LNCAP (cell line): Measurements from ENCODE around the gene NDST4.

Experiments
- CTCF ChIP-seq: fragments of 450-650 bp; IDR thresholded peaks from 2 replicates; pipeline ENCODE4 v1.5.1; 2017; ENCODE audit warnings: mild to moderate bottlenecking

NDST4 gene

GRCh38 chr4:114924311-114924710, 189.1 kb downstream of the NDST4 start:
- TF ChIP-seq CTCF = no peak

DNA sequence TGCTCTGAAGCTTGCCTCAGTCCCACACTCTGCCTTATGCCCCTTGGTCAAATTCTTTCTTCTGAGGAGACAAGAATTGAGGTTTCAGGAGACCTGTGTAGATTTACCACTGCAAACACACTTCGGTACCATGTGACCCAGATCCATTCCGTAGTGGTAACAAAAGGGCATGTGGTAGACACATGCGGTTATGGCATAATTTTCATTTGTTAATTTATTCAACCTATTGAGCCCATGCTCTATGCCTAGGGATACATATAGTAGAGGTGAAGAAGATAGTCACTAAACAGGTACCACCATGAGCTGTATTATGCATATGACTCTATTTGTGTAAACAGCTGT, 190.9 kb downstream of the NDST4 start:
- no peak for TF ChIP-seq CTCF

GRCh38 chr4:114921790-114922591, 191.4 kb downstream of the NDST4 start:
- TF ChIP-seq CTCF = no peak

DNA sequence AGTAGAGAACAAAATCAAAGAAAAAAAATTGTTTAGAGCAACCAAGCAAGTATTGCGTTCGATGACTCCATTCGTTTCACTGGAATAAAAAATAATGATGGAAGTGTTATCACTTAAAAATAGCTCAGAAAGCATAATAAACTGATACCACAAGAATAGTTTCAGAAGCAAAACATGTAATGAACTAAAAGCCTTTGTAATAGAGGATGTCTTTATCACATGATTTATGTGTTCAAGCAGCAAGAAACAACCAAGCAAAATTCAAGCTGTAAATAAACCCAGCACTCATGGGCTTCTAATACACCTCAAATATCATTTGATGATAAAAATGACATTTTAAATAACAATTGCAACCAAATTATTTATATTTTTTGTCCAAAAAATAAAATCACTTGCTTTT, 192.2 kb downstream of the NDST4 start:
- TF ChIP-seq CTCF = no peak

- TF ChIP-seq CTCF = no peak
Measured at GRCh38 chr4:114911111-114911510, 202.3 kb downstream of the NDST4 start.

GRCh38 chr4:114907568-114907967, 205.9 kb downstream of the NDST4 start:
- no peak for TF ChIP-seq CTCF

DNA sequence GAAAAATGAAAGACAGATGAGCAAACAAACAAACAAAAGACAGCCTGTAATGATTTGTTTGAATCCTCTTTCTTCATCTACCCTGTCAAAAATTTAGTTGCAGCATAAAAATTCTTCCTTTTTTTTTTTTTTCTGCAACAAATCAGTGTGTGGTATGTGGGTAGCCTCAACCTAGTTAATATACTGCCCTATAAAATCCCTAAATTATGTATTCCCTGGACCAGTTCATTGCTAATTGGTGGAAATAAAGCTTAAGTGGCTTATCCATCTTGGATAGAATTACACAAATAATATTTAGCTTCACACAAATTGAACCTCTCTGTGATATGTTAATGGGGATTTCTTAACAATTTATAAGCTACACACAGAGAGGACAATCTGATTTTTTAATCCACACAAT, 208.4 kb downstream of the NDST4 start:
- TF ChIP-seq CTCF = no peak

DNA sequence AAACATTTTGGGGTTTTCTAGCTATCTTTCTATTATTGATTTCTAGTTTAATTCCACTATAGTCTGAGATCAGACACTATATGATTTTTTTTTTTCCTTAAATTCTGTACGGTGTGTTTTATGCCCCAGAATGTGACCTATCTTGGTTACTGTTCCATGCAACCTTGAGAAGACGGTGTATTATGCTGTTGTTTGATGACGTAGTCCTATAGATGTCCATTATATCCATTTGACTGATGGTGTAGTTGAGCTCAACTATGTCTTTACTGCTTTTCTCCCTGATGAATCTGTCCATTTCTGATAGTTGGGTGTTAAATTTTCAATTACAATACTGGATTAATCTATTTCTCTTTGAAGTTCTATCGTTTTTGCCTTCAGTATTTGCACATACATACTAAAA, 212.5 kb downstream of the NDST4 start:
- no peak for TF ChIP-seq CTCF
